ENCODE data around the gene WRAP73.

Gene WRAP73

DNA sequence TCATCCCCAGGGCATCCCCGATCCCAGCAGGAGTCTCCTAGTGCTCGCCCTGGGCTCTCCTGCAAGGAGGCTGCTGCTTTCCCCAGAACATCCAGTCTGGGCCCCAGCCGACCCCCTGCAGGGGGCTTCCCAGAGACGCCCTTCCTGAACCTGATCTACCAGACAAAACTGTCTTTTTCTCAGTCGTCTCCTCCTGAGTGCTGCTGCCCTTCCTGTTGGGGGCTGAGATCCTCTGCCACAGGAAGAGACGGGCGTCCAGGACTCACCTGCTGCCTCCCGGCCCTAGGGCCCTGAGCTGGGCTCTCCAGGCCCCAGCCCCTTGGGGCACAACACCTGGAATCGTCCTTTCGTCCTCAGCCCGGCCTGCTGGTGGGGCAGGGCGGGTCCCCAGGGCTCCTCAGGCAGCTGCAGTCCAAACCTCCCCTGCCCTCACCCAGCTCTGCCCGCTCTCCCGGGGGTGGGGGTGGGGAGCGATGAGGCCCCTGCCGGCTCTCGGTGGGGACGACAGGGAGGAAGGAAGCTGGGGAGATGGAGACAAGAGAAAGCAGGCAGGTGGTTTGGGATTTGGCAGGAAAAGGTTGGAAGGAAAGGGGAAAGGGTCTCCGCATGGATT lies 39.3 kb upstream of the WRAP73 start:
- H4K20me1 ChIP-seq (ENCODE audit: insufficient read depth, low read length): no peaks in the 10 kb centered on the region
- H3K4me2 ChIP-seq (ENCODE audit: low read length): peak overlapping the region; percentile 70
- H3K36me3 ChIP-seq (replicated peaks; ENCODE audit: low read depth, low read length): no peaks in the 10 kb centered on the region

DNA sequence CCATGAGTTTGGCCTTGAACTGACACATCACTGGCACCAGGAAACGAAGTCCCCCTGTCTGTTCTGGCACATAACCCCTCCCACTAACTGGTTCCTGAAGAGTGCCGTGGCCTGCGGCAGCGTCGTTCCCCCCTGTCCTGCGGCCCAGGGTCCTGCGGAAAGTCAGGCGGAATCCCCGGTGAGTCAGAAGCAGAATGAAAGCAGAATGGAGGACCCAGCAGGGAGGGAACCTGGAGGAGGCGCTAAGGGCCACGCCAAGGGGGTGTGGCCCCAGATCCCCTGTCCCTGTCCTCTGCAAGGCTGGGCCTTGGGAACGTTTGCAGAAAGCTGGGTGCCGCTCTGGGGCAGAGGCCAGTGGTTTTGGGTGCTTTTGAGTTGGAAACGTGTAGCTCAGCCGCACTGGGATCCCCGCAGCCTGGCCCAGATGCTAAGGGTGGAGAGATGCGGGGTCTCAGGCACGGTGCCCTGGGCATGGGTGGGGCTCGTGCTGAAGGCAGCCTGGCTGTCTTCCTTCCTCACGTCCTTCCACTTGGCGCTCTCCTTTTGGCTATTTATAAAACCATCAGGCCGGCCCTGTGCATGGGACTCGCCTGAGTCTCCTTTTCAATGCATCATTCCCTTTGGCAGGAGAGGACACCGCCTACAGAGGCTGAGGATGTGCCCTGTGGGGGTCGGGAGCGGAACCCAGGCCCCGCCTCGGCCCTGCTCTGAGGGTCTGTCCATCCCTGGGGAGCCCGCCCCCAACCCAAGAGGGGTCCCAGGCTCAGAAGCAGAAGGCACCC lies 38.6 kb upstream of the WRAP73 start:
- Histone ChIP-seq H3K4me2 (ENCODE audit: low read length) (peak overlapping the region; percentile 70), H3K27me3 (ENCODE audit: low read depth, low read length) (peaks cover 5% of the 10 kb centered on the region), H3K9me3 (ENCODE audit: insufficient read depth, low read length) (no peaks in the 10 kb centered on the region), H4K20me1 (ENCODE audit: insufficient read depth, low read length) (no peaks in the 10 kb centered on the region), H3K79me2 (ENCODE audit: low read length) (no peaks in the 10 kb centered on the region), H3K4me1 (ENCODE audit: low read length) (peaks cover 47% of the 10 kb centered on the region), H2AFZ (ENCODE audit: low read depth, low read length) (no peak overlapping the region), H3K4me3 (ENCODE audit: low read length) (peak overlapping the region; percentile 65), H3K27ac (ENCODE audit: low read length) (peak overlapping the region; percentile 49; the same call in 1 of the 2 replicates), H3K9ac (ENCODE audit: low read length) (peak overlapping the region; percentile 61; the same call in 1 of the 2 replicates), H3K36me3 (replicated peaks; ENCODE audit: low read depth, low read length) (no peaks in the 10 kb centered on the region)
- TF ChIP-seq, protein P1, sequence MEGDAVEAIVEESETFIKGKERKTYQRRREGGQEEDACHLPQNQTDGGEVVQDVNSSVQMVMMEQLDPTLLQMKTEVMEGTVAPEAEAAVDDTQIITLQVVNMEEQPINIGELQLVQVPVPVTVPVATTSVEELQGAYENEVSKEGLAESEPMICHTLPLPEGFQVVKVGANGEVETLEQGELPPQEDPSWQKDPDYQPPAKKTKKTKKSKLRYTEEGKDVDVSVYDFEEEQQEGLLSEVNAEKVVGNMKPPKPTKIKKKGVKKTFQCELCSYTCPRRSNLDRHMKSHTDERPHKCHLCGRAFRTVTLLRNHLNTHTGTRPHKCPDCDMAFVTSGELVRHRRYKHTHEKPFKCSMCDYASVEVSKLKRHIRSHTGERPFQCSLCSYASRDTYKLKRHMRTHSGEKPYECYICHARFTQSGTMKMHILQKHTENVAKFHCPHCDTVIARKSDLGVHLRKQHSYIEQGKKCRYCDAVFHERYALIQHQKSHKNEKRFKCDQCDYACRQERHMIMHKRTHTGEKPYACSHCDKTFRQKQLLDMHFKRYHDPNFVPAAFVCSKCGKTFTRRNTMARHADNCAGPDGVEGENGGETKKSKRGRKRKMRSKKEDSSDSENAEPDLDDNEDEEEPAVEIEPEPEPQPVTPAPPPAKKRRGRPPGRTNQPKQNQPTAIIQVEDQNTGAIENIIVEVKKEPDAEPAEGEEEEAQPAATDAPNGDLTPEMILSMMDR (IDR thresholded peaks at IDR 0.05; ENCODE audit: low read depth, low read length): no peak
- TF ChIP-seq EZH2phosphoT487 (IDR thresholded peaks at IDR 0.05; ENCODE audit: low read depth): no peak

More for the DNA sequence above, 39.3 kb upstream of the WRAP73 start:
- Histone ChIP-seq H2AFZ (ENCODE audit: low read depth, low read length) (peak overlapping the region; percentile 23; the same call in 1 of the 2 replicates), H3K79me2 (ENCODE audit: low read length) (no peaks in the 10 kb centered on the region), H3K27ac (ENCODE audit: low read length) (no peak overlapping the region), H3K9ac (ENCODE audit: low read length) (peak overlapping the region; percentile 37; the same call in 1 of the 2 replicates), H3K9me3 (ENCODE audit: insufficient read depth, low read length) (no peaks in the 10 kb centered on the region), H3K27me3 (ENCODE audit: low read depth, low read length) (peaks cover 5% of the 10 kb centered on the region), H3K4me1 (ENCODE audit: low read length) (peaks cover 47% of the 10 kb centered on the region), H3K4me3 (ENCODE audit: low read length) (peak overlapping the region; percentile 65; the same call in 1 of the 2 replicates)
- TF ChIP-seq EZH2phosphoT487 (IDR thresholded peaks at IDR 0.05; ENCODE audit: low read depth): no peak
- TF ChIP-seq, protein P1 (IDR thresholded peaks at IDR 0.05; ENCODE audit: low read depth, low read length): no peak

DNA sequence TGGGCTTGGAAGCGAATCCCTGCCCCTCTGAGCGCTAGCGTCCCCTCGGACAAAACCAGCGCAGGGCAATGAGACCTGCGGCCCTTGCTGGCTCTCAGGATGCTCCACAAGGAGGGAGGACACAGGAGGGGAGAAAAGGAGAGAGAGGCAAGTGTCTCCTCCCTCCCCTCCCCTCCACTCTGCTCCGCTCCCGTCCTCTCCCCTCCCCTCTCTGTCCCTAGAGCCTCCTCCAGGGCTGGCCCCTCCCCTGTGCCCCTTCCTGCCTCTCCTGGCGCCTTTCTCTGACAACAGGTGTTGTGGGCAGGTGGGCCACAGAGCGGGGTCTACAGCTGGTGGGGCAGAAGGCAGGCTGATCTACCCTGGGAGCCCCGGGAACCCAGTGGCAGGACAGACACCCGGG lies 37.6 kb upstream of the WRAP73 start:
- Histone ChIP-seq H2AFZ (ENCODE audit: low read depth, low read length) (no peak overlapping the region), H3K27ac (ENCODE audit: low read length) (no peak overlapping the region), H3K4me1 (ENCODE audit: low read length) (peaks cover 41% of the 10 kb centered on the region), H3K27me3 (ENCODE audit: low read depth, low read length) (peaks cover 5% of the 10 kb centered on the region), H3K36me3 (replicated peaks; ENCODE audit: low read depth, low read length) (no peaks in the 10 kb centered on the region), H3K9ac (ENCODE audit: low read length) (peak overlapping the region; percentile 61; the same call in 1 of the 2 replicates), H3K9me3 (ENCODE audit: insufficient read depth, low read length) (no peaks in the 10 kb centered on the region), H3K79me2 (ENCODE audit: low read length) (no peaks in the 10 kb centered on the region), H3K4me2 (ENCODE audit: low read length) (peak overlapping the region; percentile 70), H3K4me3 (ENCODE audit: low read length) (peak overlapping the region; percentile 65; the same call in 1 of the 2 replicates), H4K20me1 (ENCODE audit: insufficient read depth, low read length) (no peaks in the 10 kb centered on the region)
- TF ChIP-seq, protein P1 (IDR thresholded peaks at IDR 0.05; ENCODE audit: low read depth, low read length): no peak
- TF ChIP-seq EZH2phosphoT487 (IDR thresholded peaks at IDR 0.05; ENCODE audit: low read depth): no peak

DNA sequence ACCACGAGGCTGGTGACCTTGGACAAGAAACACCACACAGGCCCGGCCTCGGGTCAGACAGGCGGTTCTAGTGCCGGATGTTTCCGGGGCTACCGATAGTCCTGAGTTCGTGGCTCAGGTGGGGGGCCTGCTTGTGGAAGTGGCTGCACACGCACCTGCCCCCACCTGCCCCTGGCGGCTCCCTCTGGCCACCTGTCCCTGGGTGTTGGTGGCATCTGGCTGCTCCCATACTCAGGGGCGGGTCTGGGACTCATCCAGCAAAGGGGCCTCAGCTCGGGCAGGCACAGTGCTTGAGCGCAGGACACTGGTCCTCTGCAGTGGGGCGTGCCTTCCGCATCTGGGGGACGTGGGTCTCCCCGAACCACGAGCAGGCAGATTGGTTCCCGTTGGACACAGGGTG lies 36.0 kb upstream of the WRAP73 start:
- H3K36me3 ChIP-seq (replicated peaks; ENCODE audit: low read depth, low read length): no peaks in the 10 kb centered on the region
- no peak for TF ChIP-seq EZH2phosphoT487 (IDR thresholded peaks at IDR 0.05; ENCODE audit: low read depth)
- peaks cover 5% of the 10 kb centered on the region for H3K27me3 ChIP-seq (ENCODE audit: low read depth, low read length)
- H3K4me3 ChIP-seq (ENCODE audit: low read length): no peak overlapping the region
- H4K20me1 ChIP-seq (ENCODE audit: insufficient read depth, low read length): no peaks in the 10 kb centered on the region
- no peak overlapping the region for H3K9ac ChIP-seq (ENCODE audit: low read length)
- no peak overlapping the region for H3K4me2 ChIP-seq (ENCODE audit: low read length)
- no peak overlapping the region for H3K27ac ChIP-seq (ENCODE audit: low read length)
- peaks cover 40% of the 10 kb centered on the region for H3K4me1 ChIP-seq (ENCODE audit: low read length)
- no peak overlapping the region for H2AFZ ChIP-seq (ENCODE audit: low read depth, low read length)
- no peaks in the 10 kb centered on the region for H3K9me3 ChIP-seq (ENCODE audit: insufficient read depth, low read length)
- no peaks in the 10 kb centered on the region for H3K79me2 ChIP-seq (ENCODE audit: low read length)

All from OCI-LY3 (cell line).